Thoracic aorta (tissue), 2 donors: ENCODE results near the gene GMEB2. TPM values are rescaled to one million over a fixed set of nuclear protein-coding genes. Genes with fewer than 3 reads are reported as not detected.
"Not testable (repeated sequence)": the region's sequence is repeated elsewhere in the genome, so short reads cannot be mapped to it uniquely, and the experiment has no call there.

Source experiments
- ATAC-seq: fragments of 150-250 bp; one replicate; pipeline ENCODE4 v1.8.0; 2017; ENCODE audit warnings: low read depth; ENCODE audit not compliant: insufficient number of reproducible peaks, low FRiP score
- DNase-seq: peaks from one replicate; pipeline ENCODE4 v3.0.0-alpha.2; 2020; ENCODE audit warnings: low spot score
- H3K27ac ChIP-seq, 2 donors: fragments of 200-600 bp; sonication (generic); 1 replicate in 1 of 2; 2 replicates in 1 of 2; pipeline ENCODE4 v1.5.1; 2016; ENCODE audit warnings: mild to moderate bottlenecking in 2 of 2, moderate library complexity in 2 of 2
- H3K27me3 ChIP-seq: fragments of 200-600 bp; sonication (generic); replicated peaks from 2 replicates; pipeline ENCODE4 v1.6.0; 2016; ENCODE audit warnings: mild to moderate bottlenecking; ENCODE audit not compliant: insufficient read depth
- H3K36me3 ChIP-seq: fragments of 200-600 bp; sonication (generic); one replicate; pipeline ENCODE4 v1.5.1; 2016
- H3K4me1 ChIP-seq, 2 donors: fragments of 200-600 bp; sonication (generic); 1 replicate in 1 of 2; 2 replicates in 1 of 2; pipeline versions ENCODE4 v1.5.1 to v1.6.0; 2016; ENCODE audit warnings: low read depth in 2 of 2, mild to moderate bottlenecking in 1 of 2; ENCODE audit not compliant: control insufficient read depth in 1 of 2
- H3K4me3 ChIP-seq: fragments of 200-600 bp; sonication (generic); 2 replicates; pipeline ENCODE4 v1.5.1; 2016; ENCODE audit warnings: mild to moderate bottlenecking
- H3K9me3 ChIP-seq: fragments of 200-600 bp; sonication (generic); 2 replicates; pipeline ENCODE4 v1.5.1; 2016
- total RNA-seq, 2 donors: library from RNA; depleted of rRNA; stranded (reverse); fragments of >200 nt; gene quantifications; one replicate each; pipeline versions ENCODE4 v1.1.0 to v1.2.3, GENCODE V29; 2016
- TF ChIP-seq, protein P1 (sequence below): fragments of 200-600 bp; sonication (generic); IDR thresholded peaks from one replicate; pipeline ENCODE4 v1.5.1; 2019; ENCODE audit warnings: antibody characterized with exemption

The GMEB2 gene
- total RNA-seq, 2 donors from 2014 or later = 10.0 to 14.7 TPM

DNA sequence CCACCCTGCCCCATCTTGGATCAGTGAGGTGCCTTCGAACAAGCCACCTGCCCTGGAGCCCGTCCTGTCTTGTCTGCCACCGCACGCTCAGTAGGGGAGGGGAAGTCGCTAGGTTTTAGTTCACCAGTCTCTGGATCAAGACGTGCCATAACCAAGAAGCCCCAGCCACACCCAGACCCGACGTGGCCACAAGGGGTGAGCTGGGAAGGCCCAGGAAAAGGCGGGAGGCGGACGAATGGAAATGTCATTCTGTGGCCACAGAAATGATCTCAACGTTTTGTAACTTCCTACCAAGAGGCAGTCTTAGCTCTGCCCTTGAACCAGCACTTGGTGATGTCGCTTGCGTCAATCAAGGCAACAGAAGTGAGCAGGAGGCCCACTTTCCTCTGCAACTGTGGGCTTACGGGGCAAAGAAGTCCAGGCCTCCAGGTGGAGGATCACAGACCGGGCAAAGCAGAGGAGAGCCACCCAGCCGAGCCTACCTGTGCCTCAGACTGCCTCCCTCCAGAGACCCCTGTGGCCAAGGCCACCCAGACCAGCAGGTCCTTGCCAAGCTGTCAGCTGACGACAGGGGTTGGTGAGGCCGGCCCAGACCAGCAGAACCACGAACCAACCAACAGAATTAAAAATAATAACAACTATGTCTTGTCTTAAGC is 14.5 kb downstream of the GMEB2 start:
- no peak overlapping the region for H3K4me3 ChIP-seq
- no peak overlapping the region for H3K27ac ChIP-seq
- H3K27me3 ChIP-seq = no peaks in the 10 kb centered on the region
- ATAC-seq = no peak
- DNase-seq = no peak
- no peaks in the 10 kb centered on the region for H3K9me3 ChIP-seq
- no peaks in the 10 kb centered on the region for H3K4me1 ChIP-seq
- TF ChIP-seq, protein P1, sequence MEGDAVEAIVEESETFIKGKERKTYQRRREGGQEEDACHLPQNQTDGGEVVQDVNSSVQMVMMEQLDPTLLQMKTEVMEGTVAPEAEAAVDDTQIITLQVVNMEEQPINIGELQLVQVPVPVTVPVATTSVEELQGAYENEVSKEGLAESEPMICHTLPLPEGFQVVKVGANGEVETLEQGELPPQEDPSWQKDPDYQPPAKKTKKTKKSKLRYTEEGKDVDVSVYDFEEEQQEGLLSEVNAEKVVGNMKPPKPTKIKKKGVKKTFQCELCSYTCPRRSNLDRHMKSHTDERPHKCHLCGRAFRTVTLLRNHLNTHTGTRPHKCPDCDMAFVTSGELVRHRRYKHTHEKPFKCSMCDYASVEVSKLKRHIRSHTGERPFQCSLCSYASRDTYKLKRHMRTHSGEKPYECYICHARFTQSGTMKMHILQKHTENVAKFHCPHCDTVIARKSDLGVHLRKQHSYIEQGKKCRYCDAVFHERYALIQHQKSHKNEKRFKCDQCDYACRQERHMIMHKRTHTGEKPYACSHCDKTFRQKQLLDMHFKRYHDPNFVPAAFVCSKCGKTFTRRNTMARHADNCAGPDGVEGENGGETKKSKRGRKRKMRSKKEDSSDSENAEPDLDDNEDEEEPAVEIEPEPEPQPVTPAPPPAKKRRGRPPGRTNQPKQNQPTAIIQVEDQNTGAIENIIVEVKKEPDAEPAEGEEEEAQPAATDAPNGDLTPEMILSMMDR = no peak
- peaks cover 12% of the 10 kb centered on the region for H3K36me3 ChIP-seq

DNA sequence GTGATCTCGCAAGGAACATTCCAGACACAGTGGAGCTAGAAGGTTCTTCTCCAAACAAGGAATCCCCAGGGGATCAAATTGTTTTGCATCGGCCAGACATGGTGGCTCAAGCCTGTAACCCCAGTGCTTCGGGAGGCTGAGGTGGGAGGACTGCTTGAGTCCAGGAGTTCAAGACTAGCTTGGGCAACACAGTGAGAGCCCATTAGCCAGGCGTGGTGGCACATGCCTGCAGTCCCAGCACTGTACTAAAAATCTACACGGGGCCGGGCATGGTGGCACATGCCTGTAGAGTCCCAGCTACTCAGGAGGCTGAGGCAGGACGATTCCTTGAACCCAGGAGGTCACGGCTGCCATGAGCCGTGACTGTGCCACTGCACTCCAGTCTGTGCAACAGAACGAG is 15.3 kb downstream of the GMEB2 start:
- no peak for DNase-seq
- no peak for ATAC-seq

DNA sequence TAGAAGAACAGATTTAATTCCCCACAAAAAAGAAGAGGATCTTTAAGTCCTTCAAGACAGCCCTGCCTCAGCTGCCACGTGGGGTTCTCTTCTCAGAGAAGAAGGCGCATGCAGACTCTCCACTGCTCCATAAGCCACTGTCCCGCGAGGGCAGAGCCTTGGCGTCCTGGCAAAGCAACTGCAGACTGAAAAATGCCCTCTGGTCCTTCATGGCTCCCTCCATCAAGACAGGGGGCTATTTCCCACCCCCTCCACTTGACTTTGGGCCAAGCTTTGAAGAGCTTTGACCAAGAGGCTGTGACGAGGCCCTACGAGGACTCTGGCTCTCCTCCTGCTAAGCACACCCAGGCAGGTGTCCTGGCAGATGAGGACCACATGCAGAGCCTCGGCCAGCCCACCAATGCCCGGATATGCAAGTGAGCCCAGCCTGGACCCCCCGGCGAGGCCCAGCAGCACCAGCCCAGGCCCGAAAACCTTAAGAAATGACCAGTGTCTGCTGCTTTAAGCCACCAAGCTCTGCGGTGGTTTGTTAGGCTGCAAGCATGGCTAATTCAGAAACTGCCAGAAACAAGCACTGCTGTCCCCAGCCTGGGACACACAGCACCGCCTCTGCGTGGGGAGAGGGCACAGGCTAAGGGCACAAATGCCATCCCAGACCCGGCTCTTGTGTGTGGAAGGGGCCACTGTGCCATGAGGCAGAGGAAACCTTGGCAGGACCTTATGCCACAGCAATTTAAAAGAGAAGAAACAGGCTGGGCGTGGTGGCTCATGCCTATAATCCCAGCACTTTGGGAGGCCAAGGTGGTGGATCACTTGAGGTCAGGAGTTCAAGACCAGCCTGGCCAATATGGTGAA is 16.1 kb downstream of the GMEB2 start:
- H3K9me3 ChIP-seq = no peaks in the 10 kb centered on the region
- ATAC-seq = no peak
- H3K4me3 ChIP-seq = no peak overlapping the region
- TF ChIP-seq, protein P1 = no peak
- no peak for DNase-seq
- no peaks in the 10 kb centered on the region for H3K36me3 ChIP-seq
- no peak overlapping the region for H3K27ac ChIP-seq
- no peaks in the 10 kb centered on the region for H3K4me1 ChIP-seq
- no peaks in the 10 kb centered on the region for H3K27me3 ChIP-seq

More for the DNA sequence above, 15.3 kb downstream of the GMEB2 start:
- H3K4me1 ChIP-seq = no peaks in the 10 kb centered on the region
- no peak overlapping the region for H3K27ac ChIP-seq
- no peaks in the 10 kb centered on the region for H3K9me3 ChIP-seq
- H3K27me3 ChIP-seq = no peaks in the 10 kb centered on the region
- H3K36me3 ChIP-seq = peaks cover 6% of the 10 kb centered on the region
- no peak overlapping the region for H3K4me3 ChIP-seq
- TF ChIP-seq, protein P1 = no peak

DNA sequence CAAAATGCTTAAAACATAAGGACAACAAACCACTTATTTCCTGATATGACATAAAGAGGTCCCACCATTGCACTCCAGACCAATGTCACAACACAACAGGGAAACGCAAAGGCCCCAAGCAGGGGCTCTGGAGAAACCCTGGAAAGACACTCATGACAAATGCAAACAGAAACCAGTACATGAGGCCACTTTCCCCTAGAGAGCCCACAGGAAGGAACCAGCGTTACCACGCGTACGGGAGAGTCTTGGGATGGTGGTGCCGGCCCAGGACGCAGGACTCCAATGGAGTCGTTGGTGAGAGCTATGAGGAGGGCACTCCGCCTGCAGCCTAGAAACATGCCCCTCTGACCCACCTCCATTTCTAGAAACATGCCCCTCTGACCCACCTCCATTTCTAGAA is 20.2 kb downstream of the GMEB2 start:
- Histone ChIP-seq H3K27me3 (no peaks in the 10 kb centered on the region), H3K4me1 (no peaks in the 10 kb centered on the region), H3K27ac (no peak overlapping the region), H3K9me3 (no peaks in the 10 kb centered on the region), H3K4me3 (no peak overlapping the region), H3K36me3 (peaks cover 12% of the 10 kb centered on the region)
- ATAC-seq (no peak), DNase-seq (no peak)
- TF ChIP-seq, protein P1 = no peak

DNA sequence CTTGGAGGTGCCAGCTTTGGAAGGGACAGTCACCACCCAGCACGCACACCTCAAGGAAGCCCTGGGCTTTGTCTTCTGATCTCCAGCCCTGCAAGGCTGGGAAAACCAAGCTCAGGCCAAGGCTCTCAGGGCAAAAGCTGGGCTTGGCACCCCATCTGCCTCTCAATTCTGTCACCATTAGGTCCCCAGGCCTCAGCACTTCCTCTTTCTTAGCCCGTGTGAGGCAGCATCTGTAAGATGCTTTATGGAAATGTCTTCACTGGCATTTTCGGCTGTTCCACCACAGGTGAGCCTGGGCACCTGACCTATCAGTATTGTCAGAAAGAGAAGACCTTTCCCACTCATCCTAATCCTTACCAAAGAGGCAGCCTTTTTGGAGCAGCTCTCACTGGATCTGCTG is 24.6 kb downstream of the GMEB2 start:
- Histone ChIP-seq H3K27me3 (no peaks in the 10 kb centered on the region), H3K9me3 (no peaks in the 10 kb centered on the region), H3K36me3 (peaks cover 18% of the 10 kb centered on the region), H3K4me3 (no peak overlapping the region), H3K4me1 (no peaks in the 10 kb centered on the region), H3K27ac (no peak overlapping the region)
- DNase-seq (no peak), ATAC-seq (no peak)
- TF ChIP-seq, protein P1 = no peak

DNA sequence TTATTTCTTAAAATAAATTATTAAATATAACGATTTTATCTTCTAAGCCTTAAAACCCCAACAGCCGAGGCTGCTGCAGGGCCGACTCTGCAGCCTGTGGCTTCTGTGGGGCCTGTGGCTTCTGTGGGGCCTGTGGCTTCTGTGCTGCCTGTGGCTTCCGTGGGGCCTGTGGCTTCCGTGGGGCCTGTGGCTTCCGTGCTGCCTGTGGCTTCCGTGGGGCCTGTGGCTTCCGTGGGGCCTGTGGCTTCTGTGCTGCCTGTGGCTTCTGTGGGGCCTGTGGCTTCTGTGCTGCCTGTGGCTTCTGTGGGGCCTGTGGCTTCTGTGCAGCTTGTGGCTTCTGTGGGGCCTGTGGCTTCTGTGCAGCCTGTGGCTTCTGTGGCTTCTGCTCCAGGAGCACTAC is 25.2 kb downstream of the GMEB2 start:
- not testable (repeated sequence) for H3K4me3 ChIP-seq, H3K27me3 ChIP-seq, H3K4me1 ChIP-seq, H3K9me3 ChIP-seq, H3K27ac ChIP-seq, ATAC-seq, DNase-seq
- H3K36me3 ChIP-seq = peaks cover 18% of the 10 kb centered on the region
